ENCODE results near the gene TAF7L.

TAF7L gene

DNA sequence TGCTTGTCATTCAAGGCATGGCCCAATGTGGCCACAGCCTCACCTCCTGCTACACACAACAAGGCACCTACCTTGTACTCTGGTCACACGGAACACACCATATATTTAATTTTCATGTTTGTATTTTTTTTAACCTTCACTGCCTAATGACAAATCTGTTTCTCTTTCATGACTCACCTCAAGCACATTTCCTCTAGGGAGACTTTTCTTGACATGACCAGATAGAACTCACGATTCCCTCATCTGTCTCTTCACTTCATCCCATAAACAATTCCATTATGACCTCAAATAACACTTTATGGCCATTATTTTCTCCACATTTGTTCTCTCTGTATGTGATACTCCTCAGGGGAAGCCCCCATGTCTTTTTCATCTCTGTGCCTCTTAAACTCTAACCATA, 60.5 kb downstream of the TAF7L start:
- TF ChIP-seq CTCF (IDR thresholded peaks at IDR 0.05; ENCODE audit: low read length) (no peak), EZH2 (optimal IDR thresholded peaks at IDR 0.05; ENCODE audit: low read depth, low read length) (no peak), EZH2phosphoT487 (IDR thresholded peaks at IDR 0.05; ENCODE audit: low read length) (no peak)
- no peaks in the 10 kb centered on the region for H3K79me2 ChIP-seq (ENCODE audit: low read length)
- no peaks in the 10 kb centered on the region for H3K27me3 ChIP-seq (replicated peaks; ENCODE audit: insufficient read depth, low read length)
- no peaks in the 10 kb centered on the region for H3K4me1 ChIP-seq (ENCODE audit: low read length)
- H3K9me2 ChIP-seq (replicated peaks; ENCODE audit: insufficient read depth, low read length) = no peaks in the 10 kb centered on the region
- H3K4me3 ChIP-seq (ENCODE audit: low read length) = no peak overlapping the region
- no peak overlapping the region for H3K4me2 ChIP-seq (ENCODE audit: low read depth, low read length)
- H3F3A ChIP-seq (ENCODE audit: insufficient read depth, low read length) = no peaks in the 10 kb centered on the region
- H3K36me3 ChIP-seq (replicated peaks; ENCODE audit: insufficient read depth, low read length) = no peaks in the 10 kb centered on the region
- no peaks in the 10 kb centered on the region for H4K20me1 ChIP-seq (ENCODE audit: insufficient read depth, low read length)
- DNase-seq = no peak
- no peak overlapping the region for H2AFZ ChIP-seq (ENCODE audit: low read length)
- H3K27ac ChIP-seq (ENCODE audit: low read length) = no peak overlapping the region
- no peaks in the 10 kb centered on the region for H3K9me3 ChIP-seq (replicated peaks; ENCODE audit: insufficient read depth, low read length)
- H3K9ac ChIP-seq (ENCODE audit: low read length) = no peak overlapping the region

DNA sequence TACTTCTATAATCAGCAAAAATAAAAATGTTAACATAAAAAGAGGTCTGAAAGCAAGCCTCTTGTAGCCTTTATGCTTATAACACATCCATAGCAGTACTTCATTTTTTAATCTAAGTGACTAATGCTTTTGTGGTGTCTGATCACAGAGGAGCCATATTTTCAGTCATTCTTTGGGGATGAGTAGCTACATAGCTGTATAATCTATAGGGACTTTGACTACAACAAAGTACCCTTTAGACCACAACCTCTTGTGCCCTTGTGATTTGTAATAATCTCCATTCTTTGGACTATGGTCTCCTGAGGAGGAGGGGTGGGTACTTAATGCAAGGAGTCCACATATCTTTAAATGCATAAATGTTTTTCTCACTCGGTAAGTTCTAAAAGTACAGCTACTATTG, 62.0 kb downstream of the TAF7L start:
- H3K9me2 ChIP-seq (replicated peaks; ENCODE audit: insufficient read depth, low read length) = no peaks in the 10 kb centered on the region
- no peak overlapping the region for H3K4me2 ChIP-seq (ENCODE audit: low read depth, low read length)
- no peak overlapping the region for H3K4me3 ChIP-seq (ENCODE audit: low read length)
- H3K27ac ChIP-seq (ENCODE audit: low read length) = no peak overlapping the region
- H3K4me1 ChIP-seq (ENCODE audit: low read length) = no peaks in the 10 kb centered on the region
- DNase-seq = no peak
- no peaks in the 10 kb centered on the region for H3K79me2 ChIP-seq (ENCODE audit: low read length)
- H3K27me3 ChIP-seq (replicated peaks; ENCODE audit: insufficient read depth, low read length) = no peaks in the 10 kb centered on the region
- H3F3A ChIP-seq (ENCODE audit: insufficient read depth, low read length) = no peaks in the 10 kb centered on the region
- H2AFZ ChIP-seq (ENCODE audit: low read length) = no peak overlapping the region
- no peaks in the 10 kb centered on the region for H3K36me3 ChIP-seq (replicated peaks; ENCODE audit: insufficient read depth, low read length)
- H3K9ac ChIP-seq (ENCODE audit: low read length) = no peak overlapping the region
- TF ChIP-seq EZH2phosphoT487 (IDR thresholded peaks at IDR 0.05; ENCODE audit: low read length) = no peak
- TF ChIP-seq EZH2 (optimal IDR thresholded peaks at IDR 0.05; ENCODE audit: low read depth, low read length) = no peak
- TF ChIP-seq CTCF (IDR thresholded peaks at IDR 0.05; ENCODE audit: low read length) = no peak
- no peaks in the 10 kb centered on the region for H4K20me1 ChIP-seq (ENCODE audit: insufficient read depth, low read length)
- no peaks in the 10 kb centered on the region for H3K9me3 ChIP-seq (replicated peaks; ENCODE audit: insufficient read depth, low read length)

DNA sequence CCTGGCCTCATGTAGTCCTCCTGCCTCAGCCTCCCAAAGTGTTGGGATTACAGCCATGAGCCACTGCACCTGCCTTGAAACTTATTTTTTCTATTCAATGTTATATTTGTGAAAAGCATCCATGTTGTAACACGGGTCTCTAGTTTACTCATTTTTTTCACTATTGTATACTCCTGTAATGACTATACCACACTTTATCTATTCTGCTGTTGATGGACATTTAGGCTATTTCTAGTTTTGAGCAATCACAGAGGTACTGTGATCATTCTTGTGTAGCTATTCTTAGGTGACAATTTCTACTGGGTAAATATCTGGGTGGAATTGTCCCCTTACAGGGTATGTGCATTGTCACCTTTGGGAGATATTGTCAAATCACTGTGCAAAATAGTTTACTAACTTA, 67.9 kb downstream of the TAF7L start:
- Histone ChIP-seq H3K4me2 (ENCODE audit: low read depth, low read length) (no peak overlapping the region), H4K20me1 (ENCODE audit: insufficient read depth, low read length) (no peaks in the 10 kb centered on the region), H3K27ac (ENCODE audit: low read length) (no peak overlapping the region), H3K9me3 (replicated peaks; ENCODE audit: insufficient read depth, low read length) (no peaks in the 10 kb centered on the region), H3F3A (ENCODE audit: insufficient read depth, low read length) (no peaks in the 10 kb centered on the region), H2AFZ (ENCODE audit: low read length) (no peak overlapping the region), H3K9ac (ENCODE audit: low read length) (no peak overlapping the region), H3K4me3 (ENCODE audit: low read length) (no peak overlapping the region), H3K36me3 (replicated peaks; ENCODE audit: insufficient read depth, low read length) (no peaks in the 10 kb centered on the region), H3K9me2 (replicated peaks; ENCODE audit: insufficient read depth, low read length) (no peaks in the 10 kb centered on the region), H3K27me3 (replicated peaks; ENCODE audit: insufficient read depth, low read length) (no peaks in the 10 kb centered on the region), H3K4me1 (ENCODE audit: low read length) (no peaks in the 10 kb centered on the region), H3K79me2 (ENCODE audit: low read length) (no peaks in the 10 kb centered on the region)
- no peak for TF ChIP-seq CTCF (IDR thresholded peaks at IDR 0.05; ENCODE audit: low read length)
- no peak for TF ChIP-seq EZH2 (optimal IDR thresholded peaks at IDR 0.05; ENCODE audit: low read depth, low read length)
- TF ChIP-seq EZH2phosphoT487 (IDR thresholded peaks at IDR 0.05; ENCODE audit: low read length) = no peak
- DNase-seq = no peak

Data from MM.1S (cell line).